Measurements from ENCODE around the gene PPM1L.
"Not testable (repeated sequence)": the region's sequence is repeated elsewhere in the genome, so short reads cannot be mapped to it uniquely, and the experiment has no call there.

The PPM1L gene

GRCh38 chr3:160992712-160993111 is 236.7 kb downstream of the PPM1L start:
- DNase-seq, result no peak

- no peak for DNase-seq
These were observed 240.8 kb downstream of the PPM1L start for GRCh38 chr3:160996811-160997210.

GRCh38 chr3:160998581-160998980 is 242.6 kb downstream of the PPM1L start:
- no peak for DNase-seq

- DNase-seq, result no peak
These were observed 243.2 kb downstream of the PPM1L start for GRCh38 chr3:160999274-160999673.

GRCh38 chr3:161008086-161008485 is 252.1 kb downstream of the PPM1L start:
- no peak for DNase-seq

GRCh38 chr3:161010151-161010550 is 254.1 kb downstream of the PPM1L start:
- DNase-seq, result not testable (repeated sequence)

GRCh38 chr3:161014843-161015749 is 259.1 kb downstream of the PPM1L start:
- DNase-seq, result no peak

- no peak for DNase-seq
These were observed 260.6 kb downstream of the PPM1L start for GRCh38 chr3:161016417-161017313.

- DNase-seq, result no peak
These were observed 261.9 kb downstream of the PPM1L start for GRCh38 chr3:161017971-161018370.

- DNase-seq, result no peak
These were observed 264.2 kb downstream of the PPM1L start for GRCh38 chr3:161020256-161020655.

- no peak for DNase-seq
These were observed 269.9 kb downstream of the PPM1L start for GRCh38 chr3:161025911-161026310.

- DNase-seq, result no peak
These were observed 270.8 kb downstream of the PPM1L start for GRCh38 chr3:161026612-161027510.

- DNase-seq, result no peak
These were observed 272.6 kb downstream of the PPM1L start for GRCh38 chr3:161028555-161029153.

- DNase-seq, result no peak
These were observed 275.1 kb downstream of the PPM1L start for GRCh38 chr3:161031134-161031533.

GRCh38 chr3:161034913-161035550 is 279.0 kb downstream of the PPM1L start:
- DNase-seq, result not testable (repeated sequence)

GRCh38 chr3:161035711-161036110 is 279.7 kb downstream of the PPM1L start:
- DNase-seq, result no peak

GRCh38 chr3:161038725-161039124 is 282.7 kb downstream of the PPM1L start:
- no peak for DNase-seq

- no peak for DNase-seq
These were observed 286.0 kb downstream of the PPM1L start for GRCh38 chr3:161042023-161042501.

GRCh38 chr3:161043336-161044035 is 287.5 kb downstream of the PPM1L start:
- no peak for DNase-seq

GRCh38 chr3:161049683-161050248 is 293.7 kb downstream of the PPM1L start:
- no peak for DNase-seq
